H1 (cell line): ENCODE measurements around the gene SPHK1. TPM values are rescaled to one million over a fixed set of nuclear protein-coding genes. Genes with fewer than 3 reads are reported as not detected.

Experiments
- CTCF ChIA-PET: fragments of 300-600 bp; sonication (Branson Sonifier 250); formaldehyde crosslinking; loops from one replicate; lab custom pipeline; 2021; ENCODE audit not compliant: partially characterized antibody; lab: Charles Lee
- POLR2A ChIA-PET: fragments of 300-600 bp; sonication (Branson Sonifier 250); formaldehyde crosslinking; loops from one replicate; lab custom pipeline; 2021; ENCODE audit warnings: inconsistent platforms; ENCODE audit not compliant: partially characterized antibody; lab: Charles Lee
- DNase-seq, 2 experiments: peaks; one replicate each; pipeline versions ENCODE4 v3.0.0 to v3.0.0-alpha.2; 2010 to 2022; ENCODE audit warnings: low spot score in 2 of 2, low read depth in 1 of 2, mixed read lengths in 1 of 2
- FAIRE-seq: peaks from 2 replicates; lab custom pipeline; 2011; peaks lifted over from hg19 to GRCh38; lab: Jason Lieb, UNC
- H2AFZ ChIP-seq: 2 replicates; pipeline ENCODE4 v1.8.1; 2012; ENCODE audit warnings: low read length, inconsistent platforms
- H2AK5ac ChIP-seq: 2 replicates; pipeline ENCODE4 v1.6.1; 2013; ENCODE audit warnings: low read depth, low read length
- H2BK120ac ChIP-seq: replicated peaks from 2 replicates; pipeline ENCODE3; 2013; ENCODE audit warnings: low read depth, low read length, inconsistent platforms
- H2BK12ac ChIP-seq: 2 replicates; pipeline ENCODE4 v1.6.1; 2013; ENCODE audit warnings: low read depth, low read length
- H2BK15ac ChIP-seq: 2 replicates; pipeline ENCODE4 v1.6.1; 2013; ENCODE audit warnings: low read length
- H2BK20ac ChIP-seq: 2 replicates; pipeline ENCODE4 v1.6.1; 2013; ENCODE audit warnings: low read length
- H2BK5ac ChIP-seq: 2 replicates; pipeline ENCODE4 v1.6.1; 2013; ENCODE audit warnings: low read depth, low read length
- H3K14ac ChIP-seq: 2 replicates; pipeline ENCODE4 v1.6.1; 2013; ENCODE audit warnings: inconsistent platforms; ENCODE audit not compliant: insufficient read length
- H3K18ac ChIP-seq: 2 replicates; pipeline ENCODE4 v1.6.1; 2013; ENCODE audit warnings: low read length; ENCODE audit errors: extremely low read depth
- H3K23ac ChIP-seq: 2 replicates; pipeline ENCODE4 v1.6.1; 2013; ENCODE audit warnings: inconsistent platforms; ENCODE audit not compliant: insufficient read length
- H3K23me2 ChIP-seq: 2 replicates; pipeline ENCODE4 v1.6.1; 2013; ENCODE audit warnings: low read depth, low read length
- H3K27ac ChIP-seq: 2 replicates; pipeline ENCODE4 v1.6.1; 2011; ENCODE audit warnings: low read depth, low read length, inconsistent platforms
- H3K27me3 ChIP-seq, 4 experiments: replicated peaks in 1 of 4; 1 replicate in 1 of 4; 2 replicates in 3 of 4; pipeline versions ENCODE4 v1.6.1 to v1.8.1; 2011 to 2013; ENCODE audit warnings: low read length in 3 of 4, mild to moderate bottlenecking in 3 of 4, inconsistent platforms in 2 of 4, mixed read lengths in 2 of 4, moderate library complexity in 1 of 4; ENCODE audit not compliant: control insufficient read depth in 3 of 4, insufficient read depth in 3 of 4; ENCODE audit errors: extremely low read depth in 1 of 4
- H3K36me3 ChIP-seq, 4 experiments: 2 replicates each; pipeline versions ENCODE4 v1.6.1 to v1.8.1; 2011 to 2013; ENCODE audit warnings: mild to moderate bottlenecking in 4 of 4, low read length in 3 of 4, moderate library complexity in 2 of 4, control low read depth in 1 of 4, inconsistent platforms in 1 of 4; ENCODE audit not compliant: insufficient read depth in 4 of 4, control insufficient read depth in 2 of 4
- H3K4ac ChIP-seq: replicated peaks from 2 replicates; pipeline ENCODE3; 2013; ENCODE audit warnings: low read length, low read depth, mixed read lengths, inconsistent platforms; ENCODE audit not compliant: insufficient read length
- H3K4me1 ChIP-seq, 4 experiments: replicated peaks in 1 of 4; 1 replicate in 1 of 4; 2 replicates in 3 of 4; pipeline versions ENCODE4 v1.6.1 to v1.8.1; 2011 to 2013; ENCODE audit warnings: low read length in 3 of 4, inconsistent platforms in 2 of 4, mixed read lengths in 1 of 4; ENCODE audit not compliant: insufficient read depth in 4 of 4, control insufficient read depth in 3 of 4
- H3K4me2 ChIP-seq, 2 experiments: 2 replicates each; pipeline versions ENCODE4 v1.6.1 to v1.8.1; 2011 to 2013; ENCODE audit warnings: low read depth in 2 of 2, low read length in 2 of 2, control low read depth in 1 of 2, inconsistent platforms in 1 of 2, mild to moderate bottlenecking in 1 of 2; ENCODE audit not compliant: insufficient read depth in 1 of 2
- H3K4me3 ChIP-seq, 4 experiments: fragments of 200-600, 300-600 bp in 1 of 4; sonication (generic), shearing (Covaris generic), sonication (Bioruptor Twin) in 1 of 4; 2 replicates each; pipeline versions ENCODE4 v1.5.1 to v1.8.1; 2011 to 2016; ENCODE audit warnings: low read length in 4 of 4, low read depth in 3 of 4, control low read depth in 2 of 4, inconsistent platforms in 2 of 4, mild to moderate bottlenecking in 2 of 4, mixed read lengths in 1 of 4, moderate library complexity in 1 of 4; ENCODE audit not compliant: insufficient read depth in 2 of 4; ENCODE audit errors: extremely low read depth in 1 of 4
- H3K56ac ChIP-seq: replicated peaks from 2 replicates; pipeline ENCODE3; 2013; ENCODE audit warnings: low read depth, mild to moderate bottlenecking, mixed read lengths, low read length, inconsistent platforms; ENCODE audit not compliant: insufficient read length
- H3K79me1 ChIP-seq: 2 replicates; pipeline ENCODE4 v1.6.1; 2013; ENCODE audit warnings: low read depth, low read length, control low read depth
- H3K79me2 ChIP-seq, 2 experiments: 2 replicates each; pipeline versions ENCODE4 v1.6.1 to v1.8.1; 2012 to 2013; ENCODE audit warnings: low read length in 2 of 2, mild to moderate bottlenecking in 2 of 2, inconsistent platforms in 1 of 2; ENCODE audit not compliant: insufficient read depth in 2 of 2, control insufficient read depth in 1 of 2
- H3K9ac ChIP-seq, 4 experiments: replicated peaks in 1 of 4; 1 replicate in 1 of 4; 2 replicates in 3 of 4; pipeline versions ENCODE4 v1.6.1 to v1.8.1; 2011 to 2013; ENCODE audit warnings: low read depth in 3 of 4, low read length in 3 of 4, control low read depth in 2 of 4, mild to moderate bottlenecking in 2 of 4, moderate library complexity in 2 of 4, inconsistent platforms in 1 of 4; ENCODE audit errors: extremely low read depth in 1 of 4
- H3K9me3 ChIP-seq, 2 experiments: 2 replicates each; pipeline versions ENCODE4 v1.6.1 to v1.8.1; 2012 to 2013; ENCODE audit warnings: mild to moderate bottlenecking in 2 of 2, moderate library complexity in 2 of 2, control low read depth in 1 of 2, inconsistent platforms in 1 of 2, low read depth in 1 of 2, low read length in 1 of 2, mixed read lengths in 1 of 2; ENCODE audit not compliant: insufficient read depth in 2 of 2
- H4K20me1 ChIP-seq, 2 experiments: replicated peaks in 1 of 2; 2 replicates each; pipeline versions ENCODE3 to v1.8.1; 2011 to 2013; ENCODE audit warnings: inconsistent platforms in 2 of 2, low read length in 2 of 2, mild to moderate bottlenecking in 1 of 2; ENCODE audit not compliant: insufficient read depth in 2 of 2, control insufficient read depth in 1 of 2
- H4K5ac ChIP-seq: 2 replicates; pipeline ENCODE4 v1.6.1; 2013; ENCODE audit warnings: low read length, low read depth, mixed read lengths, inconsistent platforms; ENCODE audit not compliant: insufficient read length
- H4K8ac ChIP-seq: 2 replicates; pipeline ENCODE4 v1.8.0; 2013; ENCODE audit warnings: mild to moderate bottlenecking, moderate library complexity, low read length, inconsistent platforms; ENCODE audit not compliant: insufficient read depth; ENCODE audit errors: extremely low read depth
- H4K91ac ChIP-seq: replicated peaks from 2 replicates; pipeline ENCODE3; 2013; ENCODE audit warnings: low read length, mixed read lengths, inconsistent platforms; ENCODE audit not compliant: insufficient read length
- CEBPB ChIP-seq: IDR thresholded peaks from 2 replicates; pipeline ENCODE4 v1.6.1; 2012; ENCODE audit warnings: low read depth, low read length
- CTCF ChIP-seq, 3 experiments: IDR thresholded peaks; 1 replicate in 2 of 3; 2 replicates in 1 of 3; pipeline versions ENCODE4 v1.5.1 to v1.6.1; 2011; ENCODE audit warnings: low read length in 3 of 3, mild to moderate bottlenecking in 3 of 3, inconsistent platforms in 2 of 3, low read depth in 1 of 3, moderate library complexity in 1 of 3; ENCODE audit not compliant: insufficient read depth in 1 of 3; ENCODE audit errors: control extremely low read depth in 1 of 3
- JUND ChIP-seq: IDR thresholded peaks from 2 replicates; pipeline ENCODE4 v1.6.1; 2011; ENCODE audit warnings: mild to moderate bottlenecking, improper control_type of control experiment, low read length
- RAD21 ChIP-seq, 2 experiments: IDR thresholded peaks in 1 of 2; conservative IDR thresholded peaks in 1 of 2; 2 replicates each; pipeline ENCODE4 v1.6.1; 2011; ENCODE audit warnings: low read depth in 2 of 2, low read length in 2 of 2, improper control_type of control experiment in 1 of 2, inconsistent platforms in 1 of 2, mild to moderate bottlenecking in 1 of 2, moderate library complexity in 1 of 2
- WGBS, 2 experiments: shearing (Covaris generic) in 1 of 2; methylation state at CpG; one replicate each; pipeline versions ENCODE4 v1.1.6 to v1.1.7; 2013 to 2015; ENCODE audit warnings: low lambda C conversion rate in 2 of 2, mixed read lengths in 2 of 2, inconsistent platforms in 1 of 2, low coverage in 1 of 2, missing lambda C conversion rate in 1 of 2; ENCODE audit not compliant: insufficient replicate concordance in 2 of 2, insufficient coverage in 1 of 2, insufficient read length in 1 of 2; ENCODE audit errors: extremely low coverage in 1 of 2, missing lambda C conversion rate in 1 of 2; 5-methylcytosine and 5-hydroxymethylcytosine counted together
- polyA plus RNA-seq, 7 experiments: library from polyadenylated mRNA; depleted of rRNA in 3 of 7; stranded (reverse) in 5 of 7; unstranded in 2 of 7; fragments of >200 nt in 5 of 7; fragments of 200-250 nt in 2 of 7; gene quantifications; 1 replicate in 5 of 7; 2 replicates in 1 of 7; 4 replicates in 1 of 7; pipeline versions ENCODE4 v1.2.1 to v1.2.3, GENCODE V29; 2011 to 2013; ENCODE audit warnings: missing spikeins in 2 of 7, mixed read lengths in 2 of 7
- total RNA-seq: library from RNA; stranded (reverse); fragmentation: NEBNext Ultra II Directional; extraction: Animal tissue kit (Norgen Biotek cat#: 25700); gene quantifications from 2 replicates; pipeline ENCODE4 v1.2.1, GENCODE V29; 2021

SPHK1 gene
- total and polyA plus RNA-seq, 2 of the 8 experiments (the other 6 are each of a cell fraction or from before 2014, with no cell fraction given): 2.4 TPM

GRCh38 chr17:76370261-76370993, 14.0 kb upstream of the SPHK1 start:
- H2AK5ac ChIP-seq: no peak overlapping the region
- no peaks in the 10 kb centered on the region for H3K9me3 ChIP-seq
- H2BK12ac ChIP-seq: no peak overlapping the region
- FAIRE-seq (no peak), DNase-seq (no peak)
- no peaks in the 10 kb centered on the region for H3K79me1 ChIP-seq
- no peak overlapping the region for H3K56ac ChIP-seq
- no peak overlapping the region for H3K4me3 ChIP-seq
- no peak overlapping the region for H4K5ac ChIP-seq
- POLR2A ChIA-PET: interaction anchor here (0.8 kb wide), 1 partner anchor 17 kb away, joined by 5 read pairs; the partner anchor contains the start of gene PRPSAP1
- H3K27ac ChIP-seq: no peak overlapping the region
- H2BK120ac ChIP-seq: no peak overlapping the region
- no peaks in the 10 kb centered on the region for H3K23me2 ChIP-seq
- H3K9ac ChIP-seq: no peak overlapping the region
- no peak overlapping the region for H4K91ac ChIP-seq
- WGBS, 2 experiments: 80% methylated on average over 11 of the region's 11 CpGs; no CpG with 5 or more reads in 1 of the 2 experiments
- H2AFZ ChIP-seq: no peak overlapping the region
- H3K4me1 ChIP-seq: peaks cover 0 to 4% (median 3%) of the 10 kb centered on the region in 4 experiments; a peak in 3 of 7 replicates
- no peak overlapping the region for H3K18ac ChIP-seq
- TF ChIP-seq RAD21 (IDR thresholded peaks at IDR 0.05 in 1 of 2, conservative IDR thresholded peaks at IDR 0.05 in 1 of 2; ENCODE audit: low read depth in 2 of 2, low read length in 2 of 2): peak; percentile 2 to 4; a peak in 1 of 4 replicates
- TF ChIP-seq JUND: no peak
- TF ChIP-seq CEBPB: 0 out of 2 replicates have a peak, but pooled peaks have one; percentile 15
- peak; percentile 33 to 45 (median 36); a peak in 3 of 4 replicates for TF ChIP-seq CTCF (IDR thresholded peaks at IDR 0.05; ENCODE audit: control extremely low read depth in 1 of 3, insufficient read depth in 1 of 3, low read depth in 1 of 3, low read length in 3 of 3)
- H3K23ac ChIP-seq: no peak overlapping the region
- H2BK20ac ChIP-seq: no peak overlapping the region
- H3K27me3 ChIP-seq: no peaks in the 10 kb centered on the region
- H3K4ac ChIP-seq: no peak overlapping the region
- no peak overlapping the region for H3K14ac ChIP-seq
- no peak overlapping the region for H2BK15ac ChIP-seq
- no peak overlapping the region for H2BK5ac ChIP-seq
- H4K20me1 ChIP-seq: no peaks in the 10 kb centered on the region
- no peaks in the 10 kb centered on the region for H3K79me2 ChIP-seq
- CTCF ChIA-PET: interaction anchor here (0.6 to 29.3 kb wide), 25 partner anchors 9 to 1642 kb away, joined by 3 to 635 read pairs (median 4); partner anchors contain the start of genes QRICH2 and SPHK1
- H3K4me2 ChIP-seq: no peak overlapping the region
- H4K8ac ChIP-seq: no peak overlapping the region
- no peaks in the 10 kb centered on the region; a peak in 1 of 8 replicates for H3K36me3 ChIP-seq
